Measurements from ENCODE around the gene KRT74. TPM values are rescaled to one million over a fixed set of nuclear protein-coding genes. Genes with fewer than 3 reads are reported as not detected.

KRT74 gene
- total and polyA plus RNA-seq, 2 of the 13 experiments (the other 11 are each of a cell fraction or from before 2014, with no cell fraction given) = not detected

GRCh38 chr12:52517005-52517835 lies 56.4 kb downstream of the KRT74 start:
- intact Hi-C loops (cut with micrococcal nuclease; ENCODE audit: unreplicated experiment) = no loop called here
- CTCF ChIA-PET (ENCODE audit: low intra/inter-chr PET ratio, low total read pairs) = no interaction called here
- no TSS peak for BruUV-seq (replicated peaks)
- Histone ChIP-seq H3K9me3 (ENCODE audit: low read length) (no peaks in the 10 kb centered on the region), H4K20me1 (ENCODE audit: insufficient read depth, low read length) (no peaks in the 10 kb centered on the region), H3K27ac (ENCODE audit: extremely low read length, insufficient read depth, low read length) (no peak overlapping the region), H3K27me3 (ENCODE audit: control insufficient read depth in 1 of 2, insufficient read depth in 2 of 2, low read length in 2 of 2) (peaks cover 2 to 3% of the 10 kb centered on the region in 2 experiments; a peak in 2 of 5 replicates), H2AFZ (ENCODE audit: low read length) (no peak overlapping the region), H3K4me1 (ENCODE audit: insufficient read depth, low read length) (no peaks in the 10 kb centered on the region), H3K36me3 (replicated peaks in 1 of 2; ENCODE audit: control insufficient read depth in 1 of 2, insufficient read depth in 2 of 2, low read length in 2 of 2) (no peaks in the 10 kb centered on the region), H3K4me3 (replicated peaks in 1 of 3; ENCODE audit: insufficient read depth in 1 of 3, low read depth in 2 of 3, low read length in 3 of 3) (no peak overlapping the region), H3K4me2 (ENCODE audit: low read depth, low read length) (no peak overlapping the region), H3K79me2 (ENCODE audit: insufficient read depth, low read length) (no peaks in the 10 kb centered on the region), H3K9ac (ENCODE audit: insufficient read depth, low read depth, low read length) (no peak overlapping the region)
- FAIRE-seq = no peak
- no peak for DNase-seq (ENCODE audit: low spot score)
- ATAC-seq = no peak
- POLR2A ChIA-PET = no interaction called here
- in situ Hi-C loops (cut with HindIII; ENCODE audit: extremely low pct_ligation_motif_present, low pct_unique_long_range_greater_than_20kb) = no loop called here
- 48% methylated on average over 13 of the region's 14 CpGs for WGBS (ENCODE audit: low lambda C conversion rate)
- no peak for TF ChIP-seq FOXA1 (IDR thresholded peaks at IDR 0.05)
- no peak for TF ChIP-seq FOXA1 (CRISPR knock-in tag; IDR thresholded peaks at IDR 0.05)
- no peak for TF ChIP-seq PRPF4 (IDR thresholded peaks at IDR 0.05; ENCODE audit: low read depth, low read length, poor library complexity, severe bottlenecking)
- no peak for TF ChIP-seq CHD4 (IDR thresholded peaks at IDR 0.05; ENCODE audit: borderline replicate concordance, low read length)
- TF ChIP-seq ZNF225 (CRISPR knock-in tag; IDR thresholded peaks at IDR 0.05) = no peak
- no peak for TF ChIP-seq REST (IDR thresholded peaks at IDR 0.05; ENCODE audit: borderline replicate concordance in 1 of 2, low read depth in 1 of 2, low read length in 2 of 2)
- no peak for TF ChIP-seq ZBTB46 (CRISPR knock-in tag; IDR thresholded peaks at IDR 0.05; ENCODE audit: borderline replicate concordance)
- no peak for TF ChIP-seq KDM5A (IDR thresholded peaks at IDR 0.05; ENCODE audit: borderline replicate concordance, low read length)
- TF ChIP-seq NBN (conservative IDR thresholded peaks at IDR 0.05) = no peak
- TF ChIP-seq ZNF484 (CRISPR knock-in tag; IDR thresholded peaks at IDR 0.05; ENCODE audit: borderline replicate concordance, low read depth) = no peak
- TF ChIP-seq ZFYVE20 (CRISPR knock-in tag; IDR thresholded peaks at IDR 0.05; ENCODE audit: borderline replicate concordance, low read depth) = no peak
- no peak for TF ChIP-seq ZNF317 (CRISPR knock-in tag; IDR thresholded peaks at IDR 0.05)
- no peak for TF ChIP-seq REXO4 (CRISPR knock-in tag; IDR thresholded peaks at IDR 0.05; ENCODE audit: borderline replicate concordance)
- TF ChIP-seq ZNF275 (CRISPR knock-in tag; IDR thresholded peaks at IDR 0.05; ENCODE audit: borderline replicate concordance) = no peak
- no peak for TF ChIP-seq NFIB (CRISPR knock-in tag; IDR thresholded peaks at IDR 0.05; ENCODE audit: borderline replicate concordance)

All from HepG2 (cell line).